ENCODE results near the gene DCLK2. TPM values are rescaled to one million over a fixed set of nuclear protein-coding genes. Genes with fewer than 3 reads are reported as not detected.

DCLK2 gene
- total RNA-seq, result 2.7 and 5.2 TPM in 2 replicates

DNA sequence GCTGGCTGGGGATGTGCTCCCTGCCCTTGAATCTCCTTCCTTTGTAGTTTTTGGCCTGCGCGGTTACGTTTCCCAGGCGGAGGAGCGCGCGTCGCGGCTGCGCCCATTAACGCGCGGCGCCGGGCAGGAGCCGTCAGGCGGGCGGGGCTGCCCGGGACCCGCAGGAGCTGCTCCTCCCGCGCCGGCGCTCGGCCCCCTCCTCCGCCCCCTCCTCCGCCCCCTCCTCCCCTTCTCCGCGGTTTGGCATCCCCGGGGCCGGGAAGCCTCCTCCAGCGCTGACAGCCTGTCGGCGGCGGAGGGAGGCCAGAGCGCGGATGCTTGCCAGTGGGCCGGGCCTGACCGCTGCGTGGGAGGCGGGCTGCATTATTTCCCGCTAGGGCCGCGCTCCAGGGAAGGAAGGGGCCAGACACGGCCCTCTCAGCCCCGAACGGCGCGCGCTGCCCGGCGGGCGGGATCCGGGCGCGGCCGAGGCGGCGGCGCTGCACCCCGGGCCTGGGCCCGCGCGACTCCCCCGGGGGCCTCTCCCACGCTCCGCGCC, at the start of gene DCLK2:
Gene DCLK2 (plus strand): TSS at position 405 of the 538 bp plus-strand sequence. CDS start 583 bp downstream, outside the sequence.
- no peak for DNase-seq (ENCODE audit: low read depth)
- TF ChIP-seq, protein P1, sequence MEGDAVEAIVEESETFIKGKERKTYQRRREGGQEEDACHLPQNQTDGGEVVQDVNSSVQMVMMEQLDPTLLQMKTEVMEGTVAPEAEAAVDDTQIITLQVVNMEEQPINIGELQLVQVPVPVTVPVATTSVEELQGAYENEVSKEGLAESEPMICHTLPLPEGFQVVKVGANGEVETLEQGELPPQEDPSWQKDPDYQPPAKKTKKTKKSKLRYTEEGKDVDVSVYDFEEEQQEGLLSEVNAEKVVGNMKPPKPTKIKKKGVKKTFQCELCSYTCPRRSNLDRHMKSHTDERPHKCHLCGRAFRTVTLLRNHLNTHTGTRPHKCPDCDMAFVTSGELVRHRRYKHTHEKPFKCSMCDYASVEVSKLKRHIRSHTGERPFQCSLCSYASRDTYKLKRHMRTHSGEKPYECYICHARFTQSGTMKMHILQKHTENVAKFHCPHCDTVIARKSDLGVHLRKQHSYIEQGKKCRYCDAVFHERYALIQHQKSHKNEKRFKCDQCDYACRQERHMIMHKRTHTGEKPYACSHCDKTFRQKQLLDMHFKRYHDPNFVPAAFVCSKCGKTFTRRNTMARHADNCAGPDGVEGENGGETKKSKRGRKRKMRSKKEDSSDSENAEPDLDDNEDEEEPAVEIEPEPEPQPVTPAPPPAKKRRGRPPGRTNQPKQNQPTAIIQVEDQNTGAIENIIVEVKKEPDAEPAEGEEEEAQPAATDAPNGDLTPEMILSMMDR (conservative IDR thresholded peaks at IDR 0.05; ENCODE audit: low read depth, low read length), result no peak
- H3K4me3 ChIP-seq (ENCODE audit: low read depth, low read length), result peak within 1 kb of the TSS; percentile 68

DNA sequence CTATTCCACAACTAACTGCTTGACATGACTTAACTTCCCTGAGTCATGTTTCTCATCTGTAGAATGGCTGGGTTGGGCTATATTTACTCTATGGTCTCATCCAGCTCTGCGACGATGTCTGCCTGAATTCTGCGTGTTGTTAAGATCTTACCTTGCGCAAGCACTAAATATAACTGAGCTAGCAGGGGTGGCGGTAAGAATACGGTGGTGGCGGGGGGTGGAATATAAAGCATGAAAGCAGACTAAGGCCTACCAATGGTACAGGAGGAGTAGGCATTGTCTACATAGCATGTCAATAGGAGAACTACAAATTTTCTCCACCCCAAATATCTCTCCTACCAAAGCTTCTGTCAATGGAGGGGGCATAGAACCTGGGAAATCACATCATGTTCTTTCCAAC, 45.7 kb upstream of the DCLK2 start:
- no peak for DNase-seq (ENCODE audit: low read depth)
- TF ChIP-seq, protein P1 (conservative IDR thresholded peaks at IDR 0.05; ENCODE audit: low read depth, low read length), result no peak
- H3K4me3 ChIP-seq (ENCODE audit: low read depth, low read length), result no peak overlapping the region

DNA sequence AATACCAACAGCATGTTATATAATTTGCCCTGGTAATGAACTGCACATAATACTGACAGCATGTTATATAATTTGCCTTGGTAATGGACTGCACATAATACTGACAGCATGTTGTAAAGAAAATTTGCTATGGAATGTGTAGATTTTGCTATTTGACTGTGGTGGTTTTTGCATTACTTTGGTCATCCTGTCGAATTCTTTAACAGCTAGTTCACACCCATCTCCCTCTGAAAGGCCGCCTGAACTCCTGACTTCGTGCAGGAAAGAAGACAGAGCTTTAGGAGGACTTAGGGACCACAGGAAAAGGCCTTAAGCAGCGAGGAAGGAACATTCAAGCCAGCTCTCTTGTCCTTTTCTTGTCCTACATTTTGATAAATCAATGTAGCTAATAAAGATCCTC, 45.2 kb upstream of the DCLK2 start:
- H3K4me3 ChIP-seq (ENCODE audit: low read depth, low read length), result no peak overlapping the region
- DNase-seq (ENCODE audit: low read depth), result no peak
- TF ChIP-seq, protein P1 (conservative IDR thresholded peaks at IDR 0.05; ENCODE audit: low read depth, low read length), result no peak

DNA sequence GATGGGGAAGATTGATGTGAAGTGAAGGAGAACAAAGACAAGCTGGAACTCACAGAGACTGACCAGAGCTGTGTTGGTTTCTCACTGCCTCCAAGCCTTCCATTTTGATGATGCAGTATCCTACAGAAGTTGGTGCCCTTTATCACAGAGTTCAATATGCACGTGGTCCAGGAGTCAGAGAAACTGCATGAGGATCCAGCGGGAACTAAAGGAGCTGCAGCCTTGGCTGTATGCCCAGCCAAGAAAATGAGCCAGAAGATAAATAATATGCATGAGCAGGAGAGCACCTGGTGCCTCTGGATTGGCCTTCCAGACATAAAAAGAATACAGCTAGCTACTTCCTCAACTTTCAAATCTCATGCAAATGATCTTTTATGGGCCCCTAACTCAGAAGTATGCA, 44.3 kb upstream of the DCLK2 start:
- no peak for DNase-seq (ENCODE audit: low read depth)
- TF ChIP-seq, protein P1 (conservative IDR thresholded peaks at IDR 0.05; ENCODE audit: low read depth, low read length), result no peak
- no peak overlapping the region for H3K4me3 ChIP-seq (ENCODE audit: low read depth, low read length)

DNA sequence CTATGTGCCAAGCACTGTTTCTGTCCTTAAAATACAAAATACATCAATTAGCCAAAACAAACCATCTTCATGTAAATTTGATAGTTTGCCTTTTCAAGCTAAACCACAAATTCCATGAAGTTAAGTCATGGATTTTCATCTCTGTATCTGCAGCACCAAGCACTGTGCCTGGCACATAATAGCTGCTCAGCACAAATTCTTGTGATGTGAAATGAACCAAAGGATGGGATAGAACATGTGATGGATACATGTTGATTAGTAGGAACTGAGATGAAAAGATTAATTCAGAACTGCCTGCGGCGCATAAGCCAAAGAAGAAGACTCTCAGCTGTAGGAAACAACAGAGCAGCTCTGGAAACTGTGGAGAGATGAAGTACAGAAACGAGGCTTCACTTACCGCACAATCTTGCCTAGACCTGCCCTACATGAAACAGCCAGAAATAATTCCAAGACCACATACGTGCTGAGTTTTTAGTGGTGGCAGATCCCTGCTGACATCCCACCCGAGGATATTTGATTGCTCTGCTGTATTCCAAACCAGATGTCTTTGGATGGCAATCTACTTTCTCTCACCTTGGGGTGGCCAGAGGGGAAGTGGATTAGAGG, 40.9 kb upstream of the DCLK2 start:
- DNase-seq (ENCODE audit: low read depth), result no peak
- no peak overlapping the region for H3K4me3 ChIP-seq (ENCODE audit: low read depth, low read length)
- TF ChIP-seq, protein P1 (conservative IDR thresholded peaks at IDR 0.05; ENCODE audit: low read depth, low read length), result no peak

DNA sequence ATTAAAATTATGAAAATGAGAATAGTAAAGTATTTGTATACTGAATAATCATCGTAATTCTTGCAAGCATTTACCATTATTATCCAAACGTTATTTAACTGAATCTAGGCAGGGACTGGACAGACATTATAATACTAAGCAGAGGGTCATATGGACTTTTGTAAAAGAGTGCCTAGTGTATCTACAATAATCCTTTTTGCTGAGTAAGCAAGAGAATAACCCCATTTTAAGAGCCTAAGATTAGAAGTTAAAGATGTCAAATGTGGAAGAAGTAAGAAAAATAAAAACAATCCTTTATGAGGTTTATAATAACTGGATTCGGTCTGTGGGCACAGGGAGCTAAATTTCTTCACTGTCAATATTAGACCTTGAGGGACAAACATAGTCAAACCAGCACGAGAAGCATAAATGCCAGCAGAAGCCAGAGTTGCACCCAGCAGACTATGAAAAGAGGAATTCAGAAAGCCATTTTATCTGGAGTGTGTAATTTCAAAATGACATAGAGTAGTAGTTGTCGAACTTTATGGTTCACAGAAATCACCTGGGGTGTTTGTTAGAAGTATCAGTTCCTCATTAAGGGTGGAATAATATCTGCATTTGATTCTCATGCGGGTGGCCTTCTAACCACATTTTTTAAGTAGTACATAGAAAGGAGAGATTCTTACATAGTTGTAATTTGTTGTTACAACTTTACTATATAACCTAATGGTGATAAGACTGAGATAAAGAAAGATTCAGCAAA, 39.7 kb upstream of the DCLK2 start:
- no peak overlapping the region for H3K4me3 ChIP-seq (ENCODE audit: low read depth, low read length)
- TF ChIP-seq, protein P1 (conservative IDR thresholded peaks at IDR 0.05; ENCODE audit: low read depth, low read length), result no peak
- DNase-seq (ENCODE audit: low read depth), result no peak
